HepG2 (cell line): ENCODE measurements around the gene SGPL1. TPM values are rescaled to one million over a fixed set of nuclear protein-coding genes. Genes with fewer than 3 reads are reported as not detected.

Source experiments
- FIP1L1 ChIP-seq: fragments of 200-400 bp; formaldehyde crosslinking; IDR thresholded peaks from 2 replicates; pipeline ENCODE4 v1.6.1; 2018; ENCODE audit warnings: low read depth, mild to moderate bottlenecking, low read length, moderate library complexity, borderline replicate concordance; ENCODE audit not compliant: insufficient read depth
- KLF11 ChIP-seq: IDR thresholded peaks from 2 replicates; pipeline ENCODE4 v1.6.1; 2016; ENCODE audit warnings: missing compliant biosample characterization
- MIXL1 ChIP-seq: IDR thresholded peaks from 2 replicates; pipeline ENCODE4 v1.6.1; 2016
- MXD3 ChIP-seq: IDR thresholded peaks from 2 replicates; pipeline ENCODE4 v1.6.1; 2016; ENCODE audit warnings: mild to moderate bottlenecking, missing biosample characterization, missing genetic modification reagents
- NCOA2 ChIP-seq: sonication (generic); formaldehyde crosslinking; IDR thresholded peaks from 2 replicates; pipeline ENCODE4 v1.8.0; 2022; ENCODE audit warnings: inconsistent platforms
- RFXANK ChIP-seq: IDR thresholded peaks from 2 replicates; pipeline ENCODE4 v1.6.1; 2016
- SMAD9 ChIP-seq: sonication (generic); formaldehyde crosslinking; IDR thresholded peaks from 2 replicates; pipeline ENCODE4 v1.5.1; 2020; ENCODE audit warnings: mild to moderate bottlenecking, missing genetic modification reagents
- SRSF9 ChIP-seq: fragments of 200-400 bp; formaldehyde crosslinking; IDR thresholded peaks from 2 replicates; pipeline ENCODE4 v1.6.1; 2018; ENCODE audit warnings: borderline replicate concordance, mild to moderate bottlenecking, low read depth, low read length; ENCODE audit not compliant: insufficient read depth, poor library complexity, severe bottlenecking
- TRIM22 ChIP-seq: fragments of 450-650 bp; IDR thresholded peaks from 2 replicates; pipeline ENCODE4 v1.6.1; 2017
- ZBTB39 ChIP-seq: sonication (generic); formaldehyde crosslinking; IDR thresholded peaks from 2 replicates; pipeline ENCODE4 v1.5.0; 2020; ENCODE audit warnings: missing genetic modification reagents
- ZHX1 ChIP-seq: sonication (generic); formaldehyde crosslinking; IDR thresholded peaks from 2 replicates; pipeline ENCODE4 v1.8.1; 2022; ENCODE audit warnings: low read depth, mild to moderate bottlenecking, missing genetic modification reagents
- ZNF143 ChIP-seq: sonication (generic); formaldehyde crosslinking; IDR thresholded peaks from 2 replicates; pipeline ENCODE4 v1.4.0; 2020; ENCODE audit warnings: missing genetic modification reagents
- ZNF362 ChIP-seq: sonication (generic); formaldehyde crosslinking; IDR thresholded peaks from 2 replicates; pipeline ENCODE4 v1.4.0; 2020; ENCODE audit warnings: missing genetic modification reagents, mild to moderate bottlenecking, borderline replicate concordance
- ZNF530 ChIP-seq: sonication (generic); formaldehyde crosslinking; IDR thresholded peaks from 2 replicates; pipeline ENCODE4 v1.5.0; 2020; ENCODE audit warnings: low read depth, mild to moderate bottlenecking, missing genetic modification reagents
- ZNF549 ChIP-seq: sonication (generic); formaldehyde crosslinking; IDR thresholded peaks from 2 replicates; pipeline ENCODE4 v1.5.0; 2020; ENCODE audit warnings: missing genetic modification reagents
- ZNF552 ChIP-seq: sonication (generic); formaldehyde crosslinking; IDR thresholded peaks from 2 replicates; pipeline ENCODE4 v1.9.0; 2022; ENCODE audit warnings: missing genetic modification reagents, mild to moderate bottlenecking, borderline replicate concordance
- ZNF616 ChIP-seq: sonication (generic); formaldehyde crosslinking; IDR thresholded peaks from 2 replicates; pipeline ENCODE4 v1.5.0; 2020; ENCODE audit warnings: low read depth, mild to moderate bottlenecking, missing genetic modification reagents
- ZNF710 ChIP-seq: sonication (generic); formaldehyde crosslinking; IDR thresholded peaks from 2 replicates; pipeline ENCODE4 v1.5.0; 2020; ENCODE audit warnings: mild to moderate bottlenecking, missing genetic modification reagents, borderline replicate concordance
- ZNF788 ChIP-seq: sonication (generic); formaldehyde crosslinking; IDR thresholded peaks from 2 replicates; pipeline ENCODE4 v1.5.0; 2020; ENCODE audit warnings: mild to moderate bottlenecking, missing genetic modification reagents, borderline replicate concordance
- polyA plus RNA-seq, 8 experiments: library from polyadenylated mRNA; depleted of rRNA in 3 of 8; stranded (reverse) in 7 of 8; unstranded in 1 of 8; fragments of >200 nt; fragmentation: Illumina TruSeq in 4 of 8; extraction: Trizol in 4 of 8; gene quantifications; 2 replicates each; pipeline versions ENCODE4 v1.2.1 to v1.2.3, GENCODE V29; 2011 to 2016; ENCODE audit warnings: low read depth in 4 of 8, missing spikeins in 1 of 8, mixed read lengths in 1 of 8; ENCODE audit not compliant: insufficient read depth in 1 of 8
- total RNA-seq, 5 experiments: library from RNA; depleted of rRNA; stranded (reverse); fragments of >200 nt; fragmentation: Illumina TruSeq; extraction: Trizol; gene quantifications; 2 replicates each; pipeline ENCODE4 v1.2.3, GENCODE V29; 2016; ENCODE audit warnings: low read depth in 1 of 5

SGPL1 gene
- total and polyA plus RNA-seq, 2 of the 13 experiments (the other 11 are each of a cell fraction or from before 2014, with no cell fraction given) = 17.6 to 25.0 TPM

GRCh38 chr10:70815504-70816219 lies at the start of gene SGPL1 (continued):
- no peak for TF ChIP-seq SRSF9
- peak; percentile 61; the same call in 1 of the 2 replicates for TF ChIP-seq MXD3
- no peak for TF ChIP-seq ZNF549
- TF ChIP-seq ZNF552 (CRISPR knock-in tag) = no peak
- no peak for TF ChIP-seq NCOA2 (CRISPR knock-in tag)
- TF ChIP-seq MIXL1 (CRISPR knock-in tag) = no peak
- TF ChIP-seq ZNF362 (CRISPR knock-in tag) = no peak
- no peak for TF ChIP-seq ZNF143 (CRISPR knock-in tag)
- TF ChIP-seq KLF11 (CRISPR knock-in tag) = no peak
- TF ChIP-seq SMAD9 (CRISPR knock-in tag) = no peak
- no peak for TF ChIP-seq RFXANK (CRISPR knock-in tag)
- TF ChIP-seq ZNF710 (CRISPR knock-in tag) = no peak
- no peak for TF ChIP-seq ZHX1 (CRISPR knock-in tag)
- 0 out of 2 replicates have a peak, but pooled peaks have one; percentile 9 for TF ChIP-seq ZNF788 (CRISPR knock-in tag)
- no peak for TF ChIP-seq ZBTB39 (CRISPR knock-in tag)
- TF ChIP-seq FIP1L1 = no peak
- TF ChIP-seq ZNF616 (CRISPR knock-in tag) = no peak
- TF ChIP-seq TRIM22 = no peak
- no peak for TF ChIP-seq ZNF530
